GM12878 (cell line): Measurements from ENCODE around the gene SUGP2. TPM values are rescaled to one million over a fixed set of nuclear protein-coding genes. Genes with fewer than 3 reads are reported as not detected.

ENCODE experiments used
- ATAC-seq: fragments of 200-7000 bp; cut with Tn5 transposase; 3 replicates; pipeline ENCODE4 v1.9.1; 2020; ENCODE audit warnings: mild to moderate bottlenecking, moderate library complexity
- BruUV-seq: library from RNA; stranded (reverse); fragments of 400-500 nt; replicated peaks from 2 replicates; lab custom pipeline; 2021; lab: Mats Ljungman, UMichigan
- CTCF ChIA-PET: fragments of 300-600 bp; sonication (Branson Sonifier 250); formaldehyde crosslinking; extraction: SDS; loops from one replicate; lab custom pipeline; 2021; ENCODE audit warnings: inconsistent platforms; lab: Yijun Ruan, JAX
- POLR2A ChIA-PET: fragments of 350-600 bp; formaldehyde crosslinking; extraction: SDS; loops from one replicate; lab custom pipeline; 2021; ENCODE audit warnings: inconsistent platforms; lab: Charles Lee
- RAD21 ChIA-PET: fragments of 300-600 bp; sonication (Branson Sonifier 250); formaldehyde crosslinking; loops from one replicate; lab custom pipeline; 2023; ENCODE audit warnings: antibody characterized with exemption; ENCODE audit not compliant: unreplicated experiment; lab: Charles Lee
- SMC1A ChIA-PET: fragments of 300-600 bp; sonication (Branson Sonifier 250); formaldehyde crosslinking; loops from one replicate; lab custom pipeline; 2023; ENCODE audit not compliant: unreplicated experiment, uncharacterized antibody; lab: Charles Lee
- DNase-seq: peaks from one replicate; pipeline ENCODE4 v3.0.0-alpha.2; 2011; ENCODE audit warnings: low read depth, low spot score
- FAIRE-seq: peaks from 3 replicates; lab custom pipeline; 2011; peaks lifted over from hg19 to GRCh38; lab: Jason Lieb, UNC
- H2AFZ ChIP-seq: 2 replicates; pipeline ENCODE4 v1.6.0; 2011; ENCODE audit warnings: low read depth, low read length, control low read depth; ENCODE audit not compliant: control insufficient read depth
- H3K27ac ChIP-seq: 2 replicates; pipeline ENCODE4 v1.5.1; 2011; ENCODE audit warnings: control low read depth; ENCODE audit not compliant: control insufficient read depth, insufficient read depth
- H3K27me3 ChIP-seq, 2 experiments: replicated peaks in 1 of 2; 2 replicates each; pipeline versions ENCODE4 v1.6.0 to v1.6.1; 2011; ENCODE audit warnings: low read length in 1 of 2; ENCODE audit not compliant: control insufficient read depth in 2 of 2, insufficient read depth in 2 of 2
- H3K36me3 ChIP-seq, 2 experiments: 2 replicates each; pipeline ENCODE4 v1.5.1; 2011; ENCODE audit warnings: low read length in 1 of 2; ENCODE audit not compliant: control insufficient read depth in 2 of 2, insufficient read depth in 2 of 2
- H3K4me1 ChIP-seq: 2 replicates; pipeline ENCODE4 v1.6.1; 2011; ENCODE audit warnings: mild to moderate bottlenecking, low read length, moderate library complexity, mixed read lengths; ENCODE audit not compliant: control insufficient read depth, insufficient read depth
- H3K4me2 ChIP-seq: 2 replicates; pipeline ENCODE4 v1.6.0; 2011; ENCODE audit warnings: control low read depth; ENCODE audit not compliant: control insufficient read depth, insufficient read depth
- H3K4me3 ChIP-seq: fragments of 200-600 bp; sonication (generic); 2 replicates; pipeline ENCODE4 v1.5.1; 2016
- H3K79me2 ChIP-seq: 2 replicates; pipeline ENCODE4 v1.6.0; 2011; ENCODE audit warnings: low read length; ENCODE audit not compliant: control insufficient read depth, insufficient read depth
- H3K9ac ChIP-seq: 2 replicates; pipeline ENCODE4 v1.8.0; 2011; ENCODE audit warnings: low read length, control low read depth, mixed read lengths; ENCODE audit not compliant: control insufficient read depth, insufficient read depth
- H3K9me3 ChIP-seq: replicated peaks from 3 replicates; pipeline ENCODE4 v1.5.1; 2011; ENCODE audit warnings: mild to moderate bottlenecking, low read length; ENCODE audit not compliant: control insufficient read depth, insufficient read depth
- H4K20me1 ChIP-seq: 2 replicates; pipeline ENCODE4 v1.6.0; 2011; ENCODE audit not compliant: control insufficient read depth, insufficient read depth
- CBX5 ChIP-seq: sonication (generic); IDR thresholded peaks from 2 replicates; pipeline ENCODE4 v1.6.1; 2016; ENCODE audit warnings: low read depth, moderate library complexity, mild to moderate bottlenecking, inconsistent platforms
- CHD2 ChIP-seq: IDR thresholded peaks from 2 replicates; pipeline ENCODE4 v1.6.1; 2011; ENCODE audit warnings: low read depth, low read length, improper control_type of control experiment, borderline replicate concordance
- EGR1 ChIP-seq, 2 experiments: IDR thresholded peaks; 1 replicate in 1 of 2; 2 replicates in 1 of 2; pipeline ENCODE4 v1.6.1; 2011 to 2012; ENCODE audit warnings: low read depth in 2 of 2, low read length in 2 of 2, borderline replicate concordance in 1 of 2, mild to moderate bottlenecking in 1 of 2, moderate library complexity in 1 of 2
- GABPA ChIP-seq: IDR thresholded peaks from 2 replicates; pipeline ENCODE4 v1.6.1; 2014; ENCODE audit warnings: antibody characterized with exemption, low read depth, mild to moderate bottlenecking, inconsistent platforms
- IKZF2 ChIP-seq, 2 experiments: fragments of 450-650 bp; IDR thresholded peaks; 2 replicates each; pipeline ENCODE4 v1.6.1; 2017; ENCODE audit warnings: mild to moderate bottlenecking in 2 of 2, moderate library complexity in 2 of 2
- JUND ChIP-seq: IDR thresholded peaks from 2 replicates; pipeline ENCODE4 v1.6.1; 2012; ENCODE audit warnings: low read depth, mild to moderate bottlenecking, low read length, improper control_type of control experiment, moderate library complexity
- NBN ChIP-seq: fragments of 450-650 bp; IDR thresholded peaks from 2 replicates; pipeline ENCODE4 v1.6.1; 2016
- RBBP5 ChIP-seq: fragments of 200-600 bp; sonication (generic); conservative IDR thresholded peaks from 2 replicates; pipeline ENCODE4 v1.6.1; 2016
- SIN3A ChIP-seq: IDR thresholded peaks from 2 replicates; pipeline ENCODE4 v1.6.1; 2012; ENCODE audit warnings: low read depth, low read length, improper control_type of control experiment
- SP1 ChIP-seq: IDR thresholded peaks from one replicate; pipeline ENCODE4 v1.6.1; 2011; ENCODE audit warnings: low read depth, low read length
- ZNF207 ChIP-seq: fragments of 450-650 bp; IDR thresholded peaks from 2 replicates; pipeline ENCODE4 v1.6.1; 2014; ENCODE audit warnings: antibody characterized with exemption, mild to moderate bottlenecking, borderline replicate concordance
- WGBS: methylation state at CpG from one replicate; pipeline ENCODE4 v1.1.6; 2016; ENCODE audit warnings: low lambda C conversion rate; ENCODE audit not compliant: insufficient replicate concordance, insufficient coverage; ENCODE audit errors: missing lambda C conversion rate; 5-methylcytosine and 5-hydroxymethylcytosine counted together
- in situ Hi-C: fragments of 300-500 bp; cut with MboI; formaldehyde crosslinking; loops from 9 replicates; pipeline ENCODE4 v1.14.3; 2018; ENCODE audit warnings: mixed read lengths
- intact Hi-C: fragments of 100-400 bp; cut with micrococcal nuclease; formaldehyde crosslinking; loops from one replicate; pipeline ENCODE4 v1.14.2; 2022; ENCODE audit not compliant: unreplicated experiment
- polyA plus RNA-seq, 11 experiments: library from polyadenylated mRNA; depleted of rRNA in 4 of 11; unstranded in 6 of 11; stranded (reverse) in 5 of 11; fragments of >200 nt; fragmentation: Nextera tagmentation in 4 of 11; fragmentation: Illumina TruSeq in 1 of 11; extraction: Ambion mirVana in 4 of 11; extraction: Trizol in 1 of 11; gene quantifications; 1 replicate in 1 of 11; 2 replicates in 10 of 11; pipeline versions ENCODE4 v1.2.1 to v1.2.3, GENCODE V29; 2011 to 2016; ENCODE audit warnings: inconsistent platforms in 2 of 11, missing spikeins in 2 of 11, low read depth in 1 of 11
- total RNA-seq, 4 experiments: library from RNA; depleted of rRNA in 3 of 4; stranded (reverse); fragments of >200 nt in 3 of 4; fragmentation: Illumina TruSeq in 1 of 4; extraction: Trizol in 1 of 4; gene quantifications; 2 replicates each; pipeline versions ENCODE4 v1.2.1 to v1.2.3, GENCODE V29; 2013 to 2021

The SUGP2 gene
- total and polyA plus RNA-seq, 10 of the 15 experiments (the other 5 are each of a cell fraction or from before 2014, with no cell fraction given), result 15.0 to 120 (median 57.2) TPM

- FAIRE-seq (no peak), ATAC-seq (no peak), DNase-seq (no peak)
- CTCF ChIA-PET, result interaction anchor here (1.0 kb wide), 1 partner anchor 9 kb away, joined by 4 read pairs; no protein-coding TSS in a partner anchor
- Histone ChIP-seq H4K20me1 (no peaks in the 10 kb centered on the region), H3K4me3 (no peak overlapping the region), H3K27ac (no peak overlapping the region), H3K4me2 (no peak overlapping the region), H3K9me3 (no peaks in the 10 kb centered on the region), H2AFZ (no peak overlapping the region), H3K4me1 (no peaks in the 10 kb centered on the region), H3K79me2 (no peaks in the 10 kb centered on the region), H3K9ac (no peak overlapping the region), H3K36me3 (peaks cover 34 to 38% of the 10 kb centered on the region in 2 experiments), H3K27me3 (no peaks in the 10 kb centered on the region)
- RAD21 ChIA-PET, result no interaction called here
- SMC1A ChIA-PET, result no interaction called here
- BruUV-seq, result no TSS peak
- TF ChIP-seq GABPA (no peak), NBN (no peak), JUND (no peak), IKZF2 (IDR thresholded peaks at IDR 0.05) (no peak), CHD2 (no peak), ZNF207 (no peak), CBX5 (no peak), SIN3A (no peak), RBBP5 (no peak), EGR1 (IDR thresholded peaks at IDR 0.05; ENCODE audit: borderline replicate concordance in 1 of 2, low read depth in 2 of 2, low read length in 2 of 2) (no peak), SP1 (no peak)
- intact Hi-C loops (no loop called here), in situ Hi-C loops (no loop called here)
- POLR2A ChIA-PET, result no interaction called here
- WGBS, result 95% methylated on average over 10 of the region's 10 CpGs
Observed at GRCh38 chr19:18996351-18996750, 37.0 kb downstream of the SUGP2 start.
